Measurements from ENCODE around the gene ABCC4.

Gene ABCC4

DNA sequence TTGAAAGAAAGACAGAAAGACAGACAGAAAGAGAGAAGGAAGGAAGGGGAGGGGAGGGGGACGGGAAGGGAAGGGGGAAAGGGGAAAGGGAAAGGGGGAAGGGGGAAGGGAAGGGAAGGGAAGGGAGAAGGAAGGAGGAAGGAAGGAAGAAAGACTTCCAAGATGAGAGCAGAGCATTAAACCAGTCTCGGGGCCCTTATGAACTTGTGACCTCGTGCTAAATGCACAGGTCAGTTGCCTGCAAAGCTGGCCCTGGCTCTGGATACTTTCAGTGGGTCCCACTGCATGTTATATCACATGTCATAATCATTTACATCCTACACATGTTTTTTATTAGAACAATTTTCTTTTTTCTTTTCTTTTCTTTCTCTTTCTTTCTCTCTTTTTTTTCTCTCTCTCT lies 24.2 kb upstream of the ABCC4 start:
- Histone ChIP-seq H3K9me3 (ENCODE audit: control insufficient read depth, low read length) (no peaks in the 10 kb centered on the region), H3K4me3 (ENCODE audit: low read length) (no peak overlapping the region), H3K36me3 (ENCODE audit: control insufficient read depth, insufficient read depth, low read length, severe bottlenecking) (no peaks in the 10 kb centered on the region), H3K9ac (ENCODE audit: low read length) (no peak overlapping the region), H3K4me1 (ENCODE audit: control insufficient read depth, insufficient read depth, low read length) (no peaks in the 10 kb centered on the region), H3K27me3 (replicated peaks; ENCODE audit: control insufficient read depth, insufficient read depth, low read length) (peaks cover 3% of the 10 kb centered on the region)
- no peak for DNase-seq (ENCODE audit: low read depth)

DNA sequence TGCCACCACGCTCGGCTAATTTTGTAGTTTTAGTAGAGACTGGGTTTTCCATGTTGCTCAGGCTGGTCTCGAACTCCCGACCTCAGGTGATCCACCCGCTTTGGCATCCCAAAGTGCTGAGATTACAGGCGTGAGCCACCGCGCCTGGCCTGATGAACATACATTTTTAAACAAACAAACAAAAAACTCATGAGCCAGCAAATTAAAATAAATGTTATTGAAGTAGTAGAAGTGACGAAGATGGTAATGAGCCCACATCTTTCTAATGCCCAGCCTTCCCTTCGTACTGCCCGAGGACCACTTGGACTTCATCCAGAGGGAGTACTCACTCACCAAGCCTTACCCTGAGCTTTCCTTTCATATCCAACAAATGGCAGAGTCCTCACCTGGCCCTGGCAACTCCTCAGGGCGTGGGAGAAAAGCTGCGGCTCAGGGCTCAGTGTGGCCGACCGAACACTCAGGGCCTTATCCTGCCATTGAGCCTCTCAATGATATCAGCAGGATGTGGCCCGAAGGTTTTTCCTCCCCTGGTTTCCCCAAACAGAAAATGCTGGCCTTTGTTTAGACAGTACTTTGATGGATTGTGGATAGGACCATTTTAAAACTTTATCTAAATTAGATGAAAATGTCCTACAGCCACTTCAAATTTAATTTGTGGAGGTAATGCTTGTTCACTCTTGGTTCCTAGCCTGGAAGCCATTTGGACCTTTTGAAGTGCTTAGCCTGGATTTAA lies 22.8 kb upstream of the ABCC4 start:
- peaks cover 3% of the 10 kb centered on the region for H3K27me3 ChIP-seq (replicated peaks; ENCODE audit: control insufficient read depth, insufficient read depth, low read length)
- no peaks in the 10 kb centered on the region for H3K36me3 ChIP-seq (ENCODE audit: control insufficient read depth, insufficient read depth, low read length, severe bottlenecking)
- no peak overlapping the region for H3K4me3 ChIP-seq (ENCODE audit: low read length)
- H3K9ac ChIP-seq (ENCODE audit: low read length): no peak overlapping the region
- no peak for DNase-seq (ENCODE audit: low read depth)
- H3K4me1 ChIP-seq (ENCODE audit: control insufficient read depth, insufficient read depth, low read length): no peaks in the 10 kb centered on the region
- no peaks in the 10 kb centered on the region for H3K9me3 ChIP-seq (ENCODE audit: control insufficient read depth, low read length)

DNA sequence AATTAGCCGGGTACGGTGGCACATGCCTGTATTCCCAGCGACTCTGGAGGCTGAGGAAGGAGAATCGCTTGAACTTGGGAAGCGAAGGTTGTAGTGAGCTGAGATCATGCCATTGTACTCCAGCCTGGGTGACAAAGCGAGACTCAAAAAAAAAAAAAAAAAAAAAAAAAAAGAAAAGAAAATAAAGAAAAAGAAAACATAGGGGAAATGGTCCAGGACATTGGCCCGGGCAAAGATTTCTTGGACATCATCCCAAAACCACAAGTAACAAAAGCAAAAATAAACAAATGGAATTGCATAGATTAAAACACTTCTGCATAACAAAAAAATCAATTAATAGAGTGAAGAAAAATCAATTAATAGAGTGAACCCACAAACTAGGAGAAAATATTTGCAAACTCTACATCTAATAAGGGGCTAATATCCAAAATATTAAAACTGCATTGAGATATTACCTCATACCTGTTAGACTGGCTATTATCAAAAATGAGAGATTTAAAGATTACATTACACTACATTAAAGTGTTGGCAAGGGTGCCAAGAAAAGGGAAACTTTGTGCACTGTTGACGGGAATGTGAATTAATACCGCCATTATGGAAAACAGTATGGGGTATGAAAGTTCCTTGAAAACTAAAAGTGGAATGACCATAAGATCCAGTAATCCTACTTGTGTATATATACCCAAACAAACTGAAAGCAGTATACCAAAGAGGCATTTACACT lies 18.5 kb upstream of the ABCC4 start:
- Histone ChIP-seq H3K9ac (ENCODE audit: low read length) (no peak overlapping the region), H3K36me3 (ENCODE audit: control insufficient read depth, insufficient read depth, low read length, severe bottlenecking) (no peaks in the 10 kb centered on the region), H3K4me1 (ENCODE audit: control insufficient read depth, insufficient read depth, low read length) (no peaks in the 10 kb centered on the region), H3K27me3 (replicated peaks; ENCODE audit: control insufficient read depth, insufficient read depth, low read length) (no peaks in the 10 kb centered on the region), H3K9me3 (ENCODE audit: control insufficient read depth, low read length) (no peaks in the 10 kb centered on the region), H3K4me3 (ENCODE audit: low read length) (no peak overlapping the region)
- DNase-seq (ENCODE audit: low read depth): no peak

DNA sequence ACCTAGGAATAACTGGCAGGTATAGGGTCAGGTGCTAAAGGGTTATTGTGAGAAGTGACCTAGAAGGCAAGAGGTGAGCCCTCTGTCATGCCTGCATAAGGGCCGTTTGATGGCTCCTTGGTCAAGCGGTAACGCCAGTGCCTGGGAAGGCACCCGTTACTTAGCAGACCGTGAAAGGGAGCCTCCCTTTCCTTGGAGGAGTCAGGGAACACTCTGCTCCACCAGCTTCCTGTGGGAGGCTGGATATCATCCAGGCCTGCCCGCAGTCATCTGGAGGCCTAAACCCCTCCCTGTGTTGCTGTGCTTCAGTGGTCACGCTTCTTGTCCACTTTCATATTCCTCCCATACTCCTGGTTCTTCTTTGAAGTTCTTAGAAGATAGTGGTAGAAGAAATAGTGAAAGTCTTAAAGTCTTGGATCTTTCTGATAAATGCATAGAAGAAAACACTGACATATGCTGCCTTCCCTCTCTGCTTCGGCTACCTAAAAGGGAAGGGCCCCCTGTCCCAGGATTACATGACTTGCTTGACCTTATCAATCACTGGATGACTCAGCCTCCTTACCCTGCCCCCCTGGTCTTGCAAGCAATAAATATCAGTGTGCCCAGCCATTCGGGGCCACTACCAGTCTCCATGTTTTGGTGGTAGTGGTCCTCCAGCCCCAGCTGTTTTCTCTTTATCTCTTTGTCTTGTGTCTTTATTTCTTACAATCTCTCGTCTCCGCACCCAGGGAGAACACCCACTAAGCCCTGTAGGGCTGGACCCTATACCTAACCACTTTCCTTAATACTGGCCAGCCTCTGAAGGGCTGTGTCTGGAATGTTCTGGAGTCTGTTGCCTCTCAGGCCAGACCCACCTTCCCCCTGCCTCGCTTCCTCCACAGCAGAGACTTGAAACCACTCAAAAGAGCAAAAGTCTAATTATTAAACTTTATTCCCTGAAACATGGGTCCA lies 16.1 kb upstream of the ABCC4 start:
- no peaks in the 10 kb centered on the region for H3K4me1 ChIP-seq (ENCODE audit: control insufficient read depth, insufficient read depth, low read length)
- no peaks in the 10 kb centered on the region for H3K27me3 ChIP-seq (replicated peaks; ENCODE audit: control insufficient read depth, insufficient read depth, low read length)
- no peak for DNase-seq (ENCODE audit: low read depth)
- H3K4me3 ChIP-seq (ENCODE audit: low read length): no peak overlapping the region
- no peaks in the 10 kb centered on the region for H3K9me3 ChIP-seq (ENCODE audit: control insufficient read depth, low read length)
- H3K9ac ChIP-seq (ENCODE audit: low read length): no peak overlapping the region
- no peaks in the 10 kb centered on the region for H3K36me3 ChIP-seq (ENCODE audit: control insufficient read depth, insufficient read depth, low read length, severe bottlenecking)

DNA sequence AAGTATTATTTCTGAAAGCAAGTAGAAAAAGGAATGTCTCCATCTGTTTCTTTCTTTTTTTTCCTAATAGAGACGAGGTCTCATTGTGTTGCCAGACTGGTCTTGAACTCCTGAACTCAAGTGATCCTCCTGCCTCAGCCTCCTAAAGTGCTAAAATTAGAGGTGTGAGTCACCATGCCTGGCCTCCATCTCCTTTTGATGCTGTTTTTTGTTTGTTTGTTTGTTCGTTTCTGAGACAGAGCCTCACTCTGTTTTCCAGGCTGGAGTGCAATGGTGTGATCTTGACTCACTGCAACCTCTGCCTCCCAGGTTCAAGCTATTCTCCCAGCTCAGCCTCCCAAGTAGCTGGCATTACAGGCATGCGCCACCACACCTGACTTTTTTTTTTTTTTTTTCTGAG lies 14.5 kb upstream of the ABCC4 start:
- Histone ChIP-seq H3K27me3 (replicated peaks; ENCODE audit: control insufficient read depth, insufficient read depth, low read length) (no peaks in the 10 kb centered on the region), H3K36me3 (ENCODE audit: control insufficient read depth, insufficient read depth, low read length, severe bottlenecking) (no peaks in the 10 kb centered on the region), H3K9me3 (ENCODE audit: control insufficient read depth, low read length) (no peaks in the 10 kb centered on the region), H3K4me3 (ENCODE audit: low read length) (no peak overlapping the region), H3K4me1 (ENCODE audit: control insufficient read depth, insufficient read depth, low read length) (no peaks in the 10 kb centered on the region), H3K9ac (ENCODE audit: low read length) (no peak overlapping the region)
- no peak for DNase-seq (ENCODE audit: low read depth)

DNA sequence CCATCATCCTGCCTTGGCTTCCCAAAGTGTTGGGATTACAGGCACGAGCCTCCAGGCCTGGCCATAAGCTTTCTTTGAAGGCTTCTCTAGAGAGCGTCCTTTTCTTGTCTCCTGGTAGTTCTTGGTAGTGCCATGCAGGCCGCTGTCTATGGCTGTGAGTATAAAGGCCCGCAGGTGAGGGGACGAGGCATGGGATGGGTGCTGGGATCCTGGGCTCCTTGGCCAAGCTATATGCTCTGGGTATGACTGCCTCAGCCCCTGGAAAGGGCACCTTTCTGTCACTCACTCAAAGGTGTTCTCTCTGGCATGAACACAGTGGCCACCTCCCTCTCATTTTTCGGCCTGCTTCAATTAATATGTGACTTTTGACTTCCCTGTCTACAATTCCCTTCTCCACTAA lies 6.3 kb upstream of the ABCC4 start:
- Histone ChIP-seq H3K9me3 (ENCODE audit: control insufficient read depth, low read length) (peaks cover 2% of the 10 kb centered on the region), H3K9ac (ENCODE audit: low read length) (no peak overlapping the region), H3K4me3 (ENCODE audit: low read length) (no peak overlapping the region), H3K27me3 (replicated peaks; ENCODE audit: control insufficient read depth, insufficient read depth, low read length) (no peaks in the 10 kb centered on the region), H3K4me1 (ENCODE audit: control insufficient read depth, insufficient read depth, low read length) (no peaks in the 10 kb centered on the region), H3K36me3 (ENCODE audit: control insufficient read depth, insufficient read depth, low read length, severe bottlenecking) (no peaks in the 10 kb centered on the region)
- DNase-seq (ENCODE audit: low read depth): no peak

DNA sequence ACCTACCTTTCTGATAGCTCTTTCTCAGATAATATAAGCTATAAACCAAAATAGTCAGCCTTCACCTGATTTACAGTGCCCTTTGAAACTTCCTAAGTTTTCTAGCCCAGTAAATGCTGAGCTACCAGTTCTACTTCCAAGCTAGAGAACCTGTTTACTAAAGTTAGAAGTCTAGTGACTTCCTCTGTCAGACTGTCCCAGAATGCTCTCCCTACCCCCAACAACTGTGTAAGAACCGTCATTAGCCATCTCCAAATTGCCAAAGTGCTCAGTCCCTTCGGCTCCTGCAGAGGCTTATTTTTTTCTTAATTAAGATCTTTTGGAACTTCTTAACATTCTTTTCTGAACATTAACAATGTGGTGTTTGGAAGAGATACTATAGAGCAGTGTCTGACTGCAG lies 3.2 kb upstream of the ABCC4 start:
- Histone ChIP-seq H3K36me3 (ENCODE audit: control insufficient read depth, insufficient read depth, low read length, severe bottlenecking) (no peaks in the 10 kb centered on the region), H3K9me3 (ENCODE audit: control insufficient read depth, low read length) (no peaks in the 10 kb centered on the region), H3K4me1 (ENCODE audit: control insufficient read depth, insufficient read depth, low read length) (peaks cover 9% of the 10 kb centered on the region), H3K4me3 (ENCODE audit: low read length) (no peak overlapping the region), H3K9ac (ENCODE audit: low read length) (no peak overlapping the region), H3K27me3 (replicated peaks; ENCODE audit: control insufficient read depth, insufficient read depth, low read length) (no peaks in the 10 kb centered on the region)
- no peak for DNase-seq (ENCODE audit: low read depth)

DNA sequence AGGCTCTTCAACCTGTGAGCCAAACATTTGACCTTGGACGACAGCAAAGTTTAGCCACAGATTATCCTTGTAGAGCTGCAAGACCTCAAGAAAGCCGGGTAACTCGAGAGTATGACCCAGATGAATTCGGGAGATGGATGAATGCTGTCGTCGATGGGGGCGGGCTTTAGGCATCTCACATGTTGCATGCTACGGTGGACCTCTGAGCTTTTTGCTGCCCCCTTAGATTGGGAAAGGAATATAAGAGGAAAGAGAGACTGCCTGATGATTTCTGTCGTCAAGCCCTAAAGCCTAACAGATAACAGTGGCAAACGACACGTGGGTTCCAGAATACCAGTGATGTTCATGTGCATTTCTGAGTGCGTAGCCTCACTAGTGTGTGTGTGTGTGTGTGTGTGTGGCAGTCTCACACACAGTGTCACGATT lies 730 bp upstream of the ABCC4 start:
- H3K36me3 ChIP-seq (ENCODE audit: control insufficient read depth, insufficient read depth, low read length, severe bottlenecking): no peaks in the 10 kb centered on the region

DNA sequence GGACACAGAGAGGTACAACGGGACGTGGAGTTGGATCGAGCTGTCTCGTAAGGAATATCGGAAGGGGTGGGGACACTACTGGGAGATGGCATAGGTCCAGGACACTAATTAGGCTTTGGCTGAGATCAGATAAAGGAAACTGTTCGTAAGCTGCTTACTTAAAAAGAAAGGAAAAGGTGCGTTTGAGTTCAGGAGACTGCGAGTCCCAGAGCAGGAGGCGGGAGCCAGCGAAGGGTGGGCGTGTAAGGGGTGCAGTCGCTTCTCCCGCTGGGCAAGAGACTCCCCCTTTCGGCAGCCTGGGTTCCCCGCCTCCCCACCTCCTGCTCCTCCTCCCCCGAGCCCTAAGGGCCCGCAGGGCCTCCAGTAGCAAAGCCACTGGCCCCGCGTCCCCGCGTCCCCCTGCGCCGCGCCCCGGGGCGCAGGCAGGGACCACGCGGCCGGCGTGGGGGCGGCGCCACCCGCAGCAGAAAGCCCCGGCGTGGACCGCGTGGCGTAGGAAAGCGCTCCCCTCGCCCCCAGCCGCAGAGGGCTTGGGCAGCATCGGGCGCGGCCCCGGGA lies 547 bp downstream of the ABCC4 start:
- peak; percentile 61 for DNase-seq (ENCODE audit: low read depth)

More for the DNA sequence above, 730 bp upstream of the ABCC4 start:
- no peak for DNase-seq (ENCODE audit: low read depth)
- Histone ChIP-seq H3K4me3 (ENCODE audit: low read length) (peak overlapping the region; percentile 87), H3K27me3 (replicated peaks; ENCODE audit: control insufficient read depth, insufficient read depth, low read length) (no peaks in the 10 kb centered on the region), H3K9ac (ENCODE audit: low read length) (peak overlapping the region; percentile 83), H3K4me1 (ENCODE audit: control insufficient read depth, insufficient read depth, low read length) (peaks cover 9% of the 10 kb centered on the region), H3K9me3 (ENCODE audit: control insufficient read depth, low read length) (no peaks in the 10 kb centered on the region)

DNA sequence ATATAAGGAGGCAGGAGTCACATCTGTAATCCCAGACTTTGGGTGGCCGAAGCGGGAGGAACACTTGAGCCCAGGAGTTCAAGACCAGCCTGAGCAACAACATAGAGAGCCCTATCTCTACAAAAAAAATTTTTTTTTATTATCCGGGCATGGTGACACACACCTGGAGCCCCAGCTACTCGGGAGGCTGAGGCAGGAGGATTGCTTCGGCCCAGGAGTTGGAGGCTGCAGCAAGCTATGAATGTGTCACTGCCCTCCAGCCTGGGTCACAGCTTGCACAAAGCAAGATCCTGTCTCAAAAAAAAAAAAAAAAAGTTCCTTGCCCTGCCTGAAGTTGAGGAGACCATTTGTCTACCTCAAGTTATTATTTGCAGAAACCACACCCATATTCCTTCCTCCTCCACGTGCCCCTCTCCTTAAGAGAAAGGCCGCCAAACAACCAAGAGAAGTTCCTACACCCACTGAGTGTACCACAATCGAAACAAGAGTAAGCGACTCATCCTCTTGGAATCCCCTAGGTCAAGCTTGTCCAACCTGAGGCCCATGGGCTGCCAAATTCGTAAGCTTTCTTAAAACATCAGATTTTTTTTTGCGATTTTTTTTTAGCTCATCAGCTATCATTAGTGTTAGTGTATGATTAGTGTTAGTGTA lies 2.2 kb downstream of the ABCC4 start:
- H3K27me3 ChIP-seq (replicated peaks; ENCODE audit: control insufficient read depth, insufficient read depth, low read length): no peaks in the 10 kb centered on the region
- H3K4me1 ChIP-seq (ENCODE audit: control insufficient read depth, insufficient read depth, low read length): peaks cover 16% of the 10 kb centered on the region
- no peak overlapping the region for H3K9ac ChIP-seq (ENCODE audit: low read length)
- peak; percentile 23 for DNase-seq (ENCODE audit: low read depth)
- H3K9me3 ChIP-seq (ENCODE audit: control insufficient read depth, low read length): no peaks in the 10 kb centered on the region
- no peak overlapping the region for H3K4me3 ChIP-seq (ENCODE audit: low read length)
- no peaks in the 10 kb centered on the region for H3K36me3 ChIP-seq (ENCODE audit: control insufficient read depth, insufficient read depth, low read length, severe bottlenecking)

More for the DNA sequence above, 547 bp downstream of the ABCC4 start:
- H3K9me3 ChIP-seq (ENCODE audit: control insufficient read depth, low read length): no peaks in the 10 kb centered on the region
- H3K9ac ChIP-seq (ENCODE audit: low read length): peak overlapping the region; percentile 83
- no peaks in the 10 kb centered on the region for H3K27me3 ChIP-seq (replicated peaks; ENCODE audit: control insufficient read depth, insufficient read depth, low read length)
- no peaks in the 10 kb centered on the region for H3K36me3 ChIP-seq (ENCODE audit: control insufficient read depth, insufficient read depth, low read length, severe bottlenecking)
- peaks cover 16% of the 10 kb centered on the region for H3K4me1 ChIP-seq (ENCODE audit: control insufficient read depth, insufficient read depth, low read length)
- H3K4me3 ChIP-seq (ENCODE audit: low read length): peak overlapping the region; percentile 87
